PC-3 (cell line): Measurements from ENCODE around the gene CEP112. TPM values are rescaled to one million over a fixed set of nuclear protein-coding genes. Genes with fewer than 3 reads are reported as not detected.

Source experiments
- ATAC-seq: fragments of 200-7000 bp; cut with Tn5 transposase; 2 replicates; pipeline ENCODE4 v1.9.1; 2020; ENCODE audit warnings: mild to moderate bottlenecking, moderate library complexity
- BruUV-seq: library from RNA; stranded (reverse); fragments of 400-500 nt; replicated peaks from 2 replicates; lab custom pipeline; 2021; lab: Mats Ljungman, UMichigan
- CTCF ChIA-PET: fragments of 300-600 bp; sonication (Branson Sonifier 250); formaldehyde crosslinking; loops from one replicate; lab custom pipeline; 2022; ENCODE audit warnings: antibody characterized with exemption; lab: Charles Lee
- POLR2A ChIA-PET: fragments of 300-600 bp; sonication (Branson Sonifier 250); formaldehyde crosslinking; loops from one replicate; lab custom pipeline; 2022; ENCODE audit warnings: antibody characterized with exemption; ENCODE audit not compliant: unreplicated experiment; lab: Charles Lee
- DNase-seq: peaks from one replicate; pipeline ENCODE4 v3.0.0-alpha.2; 2015
- H2AFZ ChIP-seq: fragments of 300-600 bp; sonication (generic); 2 replicates; pipeline ENCODE4 v1.6.0; 2016; ENCODE audit warnings: antibody characterized with exemption, low read length
- H3F3A ChIP-seq: fragments of 300-600 bp; sonication (generic); one replicate; pipeline ENCODE4 v1.6.0; 2017; ENCODE audit warnings: antibody characterized with exemption, low read length, control low read depth, mild to moderate bottlenecking; ENCODE audit not compliant: unreplicated experiment
- H3K27ac ChIP-seq: fragments of 300-600 bp; sonication (generic); 2 replicates; pipeline ENCODE4 v1.5.1; 2016; ENCODE audit warnings: mild to moderate bottlenecking, low read length
- H3K27me3 ChIP-seq: fragments of 300-600 bp; sonication (generic); 2 replicates; pipeline ENCODE4 v1.6.1; 2016; ENCODE audit warnings: low read length, mixed read lengths
- H3K36me3 ChIP-seq: fragments of 300-600 bp; sonication (generic); 2 replicates; pipeline ENCODE4 v1.6.1; 2016; ENCODE audit warnings: low read depth, mixed run types, low read length, mixed read lengths
- H3K4me1 ChIP-seq: fragments of 300-600 bp; sonication (generic); 2 replicates; pipeline ENCODE4 v1.5.1; 2016; ENCODE audit warnings: low read length; ENCODE audit not compliant: insufficient read depth
- H3K4me2 ChIP-seq: fragments of 300-600 bp; sonication (generic); 2 replicates; pipeline ENCODE4 v1.6.0; 2016; ENCODE audit warnings: low read length
- H3K4me3 ChIP-seq: fragments of 300-600 bp; sonication (generic); 2 replicates; pipeline ENCODE4 v1.5.1; 2016; ENCODE audit warnings: mild to moderate bottlenecking, low read length, mixed read lengths
- H3K79me2 ChIP-seq: fragments of 300-600 bp; sonication (generic); 2 replicates; pipeline ENCODE4 v1.6.1; 2017; ENCODE audit warnings: low read length, mixed read lengths
- H3K9ac ChIP-seq: fragments of 300-600 bp; sonication (generic); 2 replicates; pipeline ENCODE4 v1.6.0; 2016; ENCODE audit warnings: mild to moderate bottlenecking, low read length
- H3K9me2 ChIP-seq: fragments of 300-600 bp; sonication (generic); replicated peaks from 2 replicates; pipeline ENCODE4 v1.6.1; 2016; ENCODE audit warnings: mixed run types, low read length, mixed read lengths
- H3K9me3 ChIP-seq: fragments of 300-600 bp; sonication (generic); 2 replicates; pipeline ENCODE4 v1.6.1; 2016; ENCODE audit warnings: low read length, mixed read lengths
- H4K20me1 ChIP-seq: fragments of 300-600 bp; sonication (generic); 2 replicates; pipeline ENCODE4 v1.6.1; 2016; ENCODE audit warnings: low read length, mixed read lengths
- CTCF ChIP-seq: fragments of 300-600 bp; sonication (generic); conservative IDR thresholded peaks from 2 replicates; pipeline ENCODE4 v1.5.1; 2017; ENCODE audit warnings: antibody characterized with exemption, low read depth, mild to moderate bottlenecking, low read length
- EZH2 ChIP-seq: fragments of 300-600 bp; sonication (generic); IDR thresholded peaks from one replicate; pipeline ENCODE4 v1.6.1; 2017; ENCODE audit warnings: antibody characterized with exemption, mild to moderate bottlenecking, low read length; ENCODE audit not compliant: unreplicated experiment
- EZH2phosphoT487 ChIP-seq: fragments of 300-600 bp; sonication (generic); IDR thresholded peaks from 2 replicates; pipeline ENCODE4 v1.6.1; 2018; ENCODE audit warnings: mild to moderate bottlenecking, antibody characterized with exemption, low read length, borderline replicate concordance
- intact Hi-C: fragments of 100-400 bp; cut with micrococcal nuclease; formaldehyde crosslinking; loops from 2 replicates; pipeline ENCODE4 v1.9.0; 2023
- total RNA-seq: library from RNA; depleted of rRNA; stranded (reverse); fragments of >200 nt; gene quantifications from 2 replicates; pipeline ENCODE4 v1.2.3, GENCODE V29; 2014

Gene CEP112
- total RNA-seq, 1 experiment from 2014 or later = 6.5 TPM

- peaks cover 19% of the 10 kb centered on the region for H3K9me3 ChIP-seq
- TF ChIP-seq CTCF (no peak), EZH2 (no peak), EZH2phosphoT487 (no peak)
- no peak overlapping the region for H3K4me2 ChIP-seq
- no peaks in the 10 kb centered on the region for H3K79me2 ChIP-seq
- ATAC-seq = no peak
- no peaks in the 10 kb centered on the region for H4K20me1 ChIP-seq
- BruUV-seq = no TSS peak
- no peaks in the 10 kb centered on the region for H3K4me1 ChIP-seq
- H3K27ac ChIP-seq = no peak overlapping the region
- no peak overlapping the region for H2AFZ ChIP-seq
- ChIA-PET POLR2A (no interaction called here), CTCF (no interaction called here)
- intact Hi-C loops = loop anchor here (10.0 kb wide), 1 partner anchor 372 kb away; no protein-coding TSS in a partner anchor
- no peak for DNase-seq
- H3K9me2 ChIP-seq = no peaks in the 10 kb centered on the region
- no peaks in the 10 kb centered on the region for H3F3A ChIP-seq
- H3K9ac ChIP-seq = no peak overlapping the region
- no peaks in the 10 kb centered on the region; the same call in 1 of the 2 replicates for H3K36me3 ChIP-seq
- H3K4me3 ChIP-seq = no peak overlapping the region
- no peaks in the 10 kb centered on the region for H3K27me3 ChIP-seq
These were observed 394.8 kb downstream of the CEP112 start for GRCh38 chr17:65797101-65797500.

GRCh38 chr17:65794572-65794971 lies 397.4 kb downstream of the CEP112 start:
- H3K27ac ChIP-seq = no peak overlapping the region
- ChIA-PET CTCF (interaction anchor here (0.6 to 1.6 kb wide), 2 partner anchors 500 to 571 kb away, joined by 4 read pairs; no protein-coding TSS in a partner anchor), POLR2A (no interaction called here)
- no peaks in the 10 kb centered on the region for H3K27me3 ChIP-seq
- peak; percentile 82 for DNase-seq
- H3K9ac ChIP-seq = no peak overlapping the region
- H3K4me1 ChIP-seq = no peaks in the 10 kb centered on the region
- no peaks in the 10 kb centered on the region for H4K20me1 ChIP-seq
- H3K36me3 ChIP-seq = no peaks in the 10 kb centered on the region
- H3K9me3 ChIP-seq = no peaks in the 10 kb centered on the region
- H3K9me2 ChIP-seq = no peaks in the 10 kb centered on the region
- 0 out of 2 replicates have a peak overlapping the region, but pooled peaks have one; percentile 15 for H2AFZ ChIP-seq
- TF ChIP-seq EZH2phosphoT487 = no peak
- TF ChIP-seq EZH2 = no peak
- peak; percentile 88 for TF ChIP-seq CTCF
- no peaks in the 10 kb centered on the region for H3F3A ChIP-seq
- no peak overlapping the region for H3K4me3 ChIP-seq
- intact Hi-C loops = loop anchor here (1.0 to 10.0 kb wide), 3 partner anchors 234 to 516 kb away; partner anchors contain the start of gene AXIN2
- ATAC-seq = peak; percentile 81
- no peaks in the 10 kb centered on the region for H3K79me2 ChIP-seq
- no peak overlapping the region for H3K4me2 ChIP-seq
- no TSS peak for BruUV-seq

- no TSS peak for BruUV-seq
- H3K27me3 ChIP-seq = no peaks in the 10 kb centered on the region
- intact Hi-C loops = loop anchor here (10.0 kb wide), 1 partner anchor 365 kb away; no protein-coding TSS in a partner anchor
- H3K9me2 ChIP-seq = no peaks in the 10 kb centered on the region
- POLR2A ChIA-PET = no interaction called here
- H2AFZ ChIP-seq = no peak overlapping the region
- no peaks in the 10 kb centered on the region for H3K9me3 ChIP-seq
- peaks cover 16% of the 10 kb centered on the region for H3K4me1 ChIP-seq
- no peak overlapping the region for H3K4me2 ChIP-seq
- no peak overlapping the region for H3K9ac ChIP-seq
- ATAC-seq (no peak), DNase-seq (no peak)
- H3K4me3 ChIP-seq = no peak overlapping the region
- H4K20me1 ChIP-seq = no peaks in the 10 kb centered on the region
- no peaks in the 10 kb centered on the region for H3K36me3 ChIP-seq
- peaks cover 5% of the 10 kb centered on the region for H3F3A ChIP-seq
- CTCF ChIA-PET = no interaction called here
- H3K27ac ChIP-seq = no peak overlapping the region
- no peaks in the 10 kb centered on the region for H3K79me2 ChIP-seq
- TF ChIP-seq EZH2 = no peak
- TF ChIP-seq CTCF = no peak
- TF ChIP-seq EZH2phosphoT487 = no peak
These were observed 401.7 kb downstream of the CEP112 start for GRCh38 chr17:65790241-65790640.
